HCT116 (cell line): Measurements from ENCODE around the gene HIVEP1. TPM values are rescaled to one million over a fixed set of nuclear protein-coding genes. Genes with fewer than 3 reads are reported as not detected.

ENCODE experiments used
- ATAC-seq: fragments of 200-7000 bp; cut with Tn5 transposase; 2 replicates; pipeline ENCODE4 v1.9.1; 2020; ENCODE audit warnings: mild to moderate bottlenecking, moderate library complexity
- BruUV-seq: library from RNA; stranded (reverse); fragments of 400-500 nt; replicated peaks from 2 replicates; lab custom pipeline; 2021; lab: Mats Ljungman, UMichigan
- CTCF ChIA-PET: fragments of 300-600 bp; sonication (Branson Sonifier 250); formaldehyde crosslinking; loops from one replicate; lab custom pipeline; 2021; ENCODE audit warnings: antibody characterized with exemption; lab: Charles Lee
- POLR2A ChIA-PET: fragments of 300-600, 350-600 bp; sonication (Branson Sonifier 250); formaldehyde crosslinking; loops from one replicate; lab custom pipeline; 2021; ENCODE audit warnings: antibody characterized with exemption; lab: Charles Lee
- RAD21 ChIA-PET, 2 experiments: fragments of 300-600 bp; sonication (Branson Sonifier 250); formaldehyde crosslinking; loops; one replicate each; lab custom pipeline; 2023; ENCODE audit warnings: low total read pairs in 2 of 2; ENCODE audit not compliant: uncharacterized antibody in 2 of 2, unreplicated experiment in 2 of 2, low non-redundant PET in 1 of 2; lab: Charles Lee
- DNase-seq: peaks from one replicate; pipeline ENCODE4 v3.0.0-alpha.2; 2010; ENCODE audit warnings: low read depth, low spot score
- H2AFZ ChIP-seq: fragments of 200-600 bp; shearing (Covaris generic), sonication (generic); 2 replicates; pipeline ENCODE4 v1.6.1; 2017; ENCODE audit warnings: low read depth, mixed run types, mixed read lengths, antibody characterized with exemption, low read length; ENCODE audit not compliant: poor library complexity, severe bottlenecking
- H3K27ac ChIP-seq: 2 replicates; pipeline ENCODE4 v1.5.1; 2012; ENCODE audit warnings: low read depth, low read length
- H3K27me3 ChIP-seq: fragments of 200-600 bp; sonication (generic); 2 replicates; pipeline ENCODE4 v1.6.1; 2016; ENCODE audit warnings: mixed run types, low read length, mixed read lengths; ENCODE audit not compliant: insufficient read depth
- H3K36me3 ChIP-seq, 2 experiments: fragments of 200-500 bp in 1 of 2; fragments of 200-600 bp in 1 of 2; sonication (Bioruptor generic) in 1 of 2; sonication (generic) in 1 of 2; 2 replicates each; pipeline versions ENCODE4 v1.5.1 to v1.6.1; 2014 to 2016; ENCODE audit warnings: low read length in 2 of 2, inconsistent platforms in 1 of 2, mixed read lengths in 1 of 2, mixed run types in 1 of 2; ENCODE audit not compliant: insufficient read depth in 2 of 2, control insufficient read depth in 1 of 2
- H3K4me1 ChIP-seq, 2 experiments: fragments of 200-600 bp in 1 of 2; sonication (generic) in 1 of 2; 2 replicates each; pipeline versions ENCODE4 v1.5.1 to v1.6.1; 2012 to 2017; ENCODE audit warnings: low read length in 2 of 2, inconsistent platforms in 1 of 2, mild to moderate bottlenecking in 1 of 2, mixed read lengths in 1 of 2, mixed run types in 1 of 2, moderate library complexity in 1 of 2; ENCODE audit not compliant: insufficient read depth in 2 of 2, control insufficient read depth in 1 of 2
- H3K4me2 ChIP-seq: fragments of 200-600 bp; sonication (generic); 2 replicates; pipeline ENCODE4 v1.6.1; 2017; ENCODE audit warnings: mixed run types, low read length, mixed read lengths
- H3K4me3 ChIP-seq, 2 experiments: fragments of 200-600 bp in 1 of 2; sonication (generic) in 1 of 2; replicated peaks in 1 of 2; 2 replicates each; pipeline ENCODE4 v1.5.1; 2011 to 2016; ENCODE audit warnings: low read length in 2 of 2, control low read depth in 1 of 2, low read depth in 1 of 2, mild to moderate bottlenecking in 1 of 2, mixed read lengths in 1 of 2, mixed run types in 1 of 2
- H3K79me2 ChIP-seq: fragments of 200-600 bp; sonication (generic); 2 replicates; pipeline ENCODE4 v1.6.1; 2017; ENCODE audit warnings: mild to moderate bottlenecking, mixed run types, low read length, moderate library complexity, mixed read lengths; ENCODE audit not compliant: insufficient read depth
- H3K9ac ChIP-seq: fragments of 200-600 bp; sonication (generic); 2 replicates; pipeline ENCODE4 v1.6.1; 2016; ENCODE audit warnings: low read length, mixed read lengths
- H3K9me2 ChIP-seq: fragments of 200-600 bp; sonication (generic), shearing (Covaris generic); 2 replicates; pipeline ENCODE4 v1.6.1; 2017; ENCODE audit warnings: mixed run types, mild to moderate bottlenecking, moderate library complexity; ENCODE audit not compliant: insufficient read depth
- H3K9me3 ChIP-seq, 2 experiments: fragments of 200-500 bp in 1 of 2; fragments of 200-600 bp in 1 of 2; sonication (Bioruptor generic) in 1 of 2; sonication (generic) in 1 of 2; 2 replicates each; pipeline ENCODE4 v1.6.1; 2014 to 2017; ENCODE audit warnings: low read length in 2 of 2, mixed read lengths in 2 of 2, inconsistent platforms in 1 of 2, low read depth in 1 of 2, mild to moderate bottlenecking in 1 of 2, mixed run types in 1 of 2, moderate library complexity in 1 of 2; ENCODE audit not compliant: control insufficient read depth in 1 of 2, insufficient read depth in 1 of 2
- H4K20me1 ChIP-seq: fragments of 200-600 bp; sonication (generic), shearing (Covaris generic); 2 replicates; pipeline ENCODE4 v1.6.1; 2017; ENCODE audit warnings: mixed run types, mild to moderate bottlenecking, moderate library complexity; ENCODE audit not compliant: insufficient read depth
- ATF3 ChIP-seq: IDR thresholded peaks from 2 replicates; pipeline ENCODE4 v1.6.1; 2012
- CBX3 ChIP-seq: IDR thresholded peaks from 2 replicates; pipeline ENCODE4 v1.6.1; 2012; ENCODE audit warnings: low read depth
- CEBPB ChIP-seq: IDR thresholded peaks from 2 replicates; pipeline ENCODE4 v1.6.1; 2012; ENCODE audit warnings: low read depth
- CTCF ChIP-seq, 3 experiments: fragments of 200-600 bp in 1 of 3; sonication (generic) in 1 of 3; IDR thresholded peaks in 2 of 3; conservative IDR thresholded peaks in 1 of 3; 2 replicates each; pipeline ENCODE4 v1.5.1; 2012 to 2017; ENCODE audit warnings: low read depth in 2 of 3, low read length in 2 of 3, antibody characterized with exemption in 1 of 3, borderline replicate concordance in 1 of 3, control low read depth in 1 of 3, mild to moderate bottlenecking in 1 of 3, mixed read lengths in 1 of 3, mixed run types in 1 of 3, moderate library complexity in 1 of 3; ENCODE audit not compliant: insufficient read depth in 1 of 3
- EZH2 ChIP-seq: fragments of 200-600 bp; sonication (generic); IDR thresholded peaks from 2 replicates; pipeline ENCODE4 v1.6.1; 2017; ENCODE audit warnings: antibody characterized with exemption, mixed run types
- EZH2phosphoT487 ChIP-seq: fragments of 200-600 bp; IDR thresholded peaks from 2 replicates; pipeline ENCODE4 v1.6.1; 2018; ENCODE audit warnings: antibody characterized with exemption, borderline replicate concordance
- FOSL1 ChIP-seq: IDR thresholded peaks from 2 replicates; pipeline ENCODE4 v1.6.1; 2012; ENCODE audit warnings: low read depth
- JUND ChIP-seq: IDR thresholded peaks from 2 replicates; pipeline ENCODE4 v1.6.1; 2012
- MAX ChIP-seq: IDR thresholded peaks from 2 replicates; pipeline ENCODE4 v1.6.1; 2012
- POLR2AphosphoS5 ChIP-seq: IDR thresholded peaks from 2 replicates; pipeline ENCODE4 v1.6.1; 2011; ENCODE audit warnings: mild to moderate bottlenecking, low read depth, low read length, moderate library complexity
- RAD21 ChIP-seq: IDR thresholded peaks from 2 replicates; pipeline ENCODE4 v1.6.1; 2012; ENCODE audit warnings: low read depth, mild to moderate bottlenecking
- REST ChIP-seq: IDR thresholded peaks from 2 replicates; pipeline ENCODE4 v1.6.1; 2012; ENCODE audit warnings: low read depth
- SP1 ChIP-seq: IDR thresholded peaks from 2 replicates; pipeline ENCODE4 v1.6.1; 2012; ENCODE audit warnings: low read depth
- TCF7L2 ChIP-seq: IDR thresholded peaks from 2 replicates; pipeline ENCODE4 v1.7.0; 2011; ENCODE audit warnings: borderline replicate concordance, inconsistent platforms; ENCODE audit not compliant: insufficient read depth, insufficient read length; ENCODE audit errors: extremely low read depth
- YY1 ChIP-seq: IDR thresholded peaks from 2 replicates; pipeline ENCODE4 v1.6.1; 2011; ENCODE audit warnings: low read length, low read depth, moderate library complexity, mild to moderate bottlenecking; ENCODE audit not compliant: insufficient replicate concordance; ENCODE audit errors: extremely low read depth
- ZBTB33 ChIP-seq: IDR thresholded peaks from 2 replicates; pipeline ENCODE4 v1.6.1; 2011; ENCODE audit warnings: mild to moderate bottlenecking, low read length, moderate library complexity; ENCODE audit not compliant: insufficient replicate concordance; ENCODE audit errors: extremely low read depth
- ZFX ChIP-seq: fragments of 450-650 bp; IDR thresholded peaks from 2 replicates; pipeline ENCODE4 v1.6.1; 2017
- ZNF274 ChIP-seq: fragments of 200-500 bp; sonication (Bioruptor generic); IDR thresholded peaks from 2 replicates; pipeline ENCODE4 v1.6.1; 2014; ENCODE audit warnings: mild to moderate bottlenecking, low read depth, low read length, inconsistent platforms
- intact Hi-C: fragments of 100-400 bp; cut with micrococcal nuclease; formaldehyde crosslinking; loops from 2 replicates; pipeline ENCODE4 v1.10.0; 2022
- total RNA-seq: library from RNA; stranded (reverse); gene quantifications from one replicate; pipeline ENCODE4 v1.2.1, GENCODE V29; 2021; ENCODE audit not compliant: unreplicated experiment

Gene HIVEP1
- total RNA-seq, 1 experiment from 2014 or later = 11.2 TPM

GRCh38 chr6:12119085-12119588, 107.0 kb downstream of the HIVEP1 start:
- H3K4me2 ChIP-seq = no peak overlapping the region
- H3K79me2 ChIP-seq = no peaks in the 10 kb centered on the region
- ChIA-PET CTCF (no interaction called here), RAD21 (no interaction called here), POLR2A (no interaction called here)
- no peak overlapping the region for H2AFZ ChIP-seq
- intact Hi-C loops = no loop called here
- no TSS peak for BruUV-seq
- H3K4me1 ChIP-seq = no peaks in the 10 kb centered on the region
- H3K9me3 ChIP-seq = no peaks in the 10 kb centered on the region
- no peak overlapping the region for H3K9ac ChIP-seq
- H4K20me1 ChIP-seq = no peaks in the 10 kb centered on the region
- no peak for ATAC-seq
- H3K4me3 ChIP-seq = no peak overlapping the region
- H3K27ac ChIP-seq = no peak overlapping the region
- TF ChIP-seq CTCF (IDR thresholded peaks at IDR 0.05 in 2 of 3, conservative IDR thresholded peaks at IDR 0.05 in 1 of 3; ENCODE audit: borderline replicate concordance in 1 of 3, insufficient read depth in 1 of 3, low read depth in 2 of 3, low read length in 2 of 3) (no peak), CBX3 (no peak), MAX (no peak), EZH2phosphoT487 (no peak), ZNF274 (no peak), YY1 (no peak), ATF3 (no peak), SP1 (no peak), TCF7L2 (no peak), ZFX (no peak), POLR2AphosphoS5 (no peak), FOSL1 (no peak), ZBTB33 (no peak), CEBPB (no peak), REST (no peak), RAD21 (no peak), EZH2 (no peak), JUND (no peak)
- no peak for DNase-seq
- no peaks in the 10 kb centered on the region for H3K9me2 ChIP-seq
- no peaks in the 10 kb centered on the region for H3K27me3 ChIP-seq
- no peaks in the 10 kb centered on the region for H3K36me3 ChIP-seq
